ENCODE results near the gene WIPI1.
"Not testable (repeated sequence)": the region's sequence is repeated elsewhere in the genome, so short reads cannot be mapped to it uniquely, and the experiment has no call there.

The WIPI1 gene

DNA sequence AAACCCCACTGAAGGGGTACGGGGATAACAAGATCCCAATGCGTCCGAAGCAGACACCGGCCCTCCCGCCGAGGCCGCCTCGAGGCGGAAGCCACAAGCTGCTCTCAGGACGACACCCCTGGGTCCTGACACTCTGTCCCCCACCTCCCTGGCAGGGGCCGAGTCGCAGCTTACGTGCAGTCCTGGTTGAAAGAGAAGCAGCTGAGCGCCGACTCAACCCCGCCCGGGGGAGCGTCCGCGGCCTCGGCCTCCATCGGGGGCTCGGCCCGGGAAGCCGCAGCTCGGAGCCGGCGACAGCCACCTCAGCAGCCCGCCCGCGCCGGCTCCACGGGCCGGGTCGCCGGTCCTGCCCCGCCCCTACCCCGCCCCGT, at the start of gene WIPI1:
Gene WIPI1 (minus strand): TSS at position 329 of the 371 bp plus-strand sequence. CDS start 75 bp downstream, at position 254.
- H3K4me3 Mint-ChIP-seq: peak within 1 kb of the TSS; percentile 96
- intact Hi-C loops (cut with micrococcal nuclease): loop anchor here (2.0 kb wide), 1 partner anchor 18 kb away; no protein-coding TSS in a partner anchor
- peaks cover 44% of the 10 kb centered on the region for H3K4me1 Mint-ChIP-seq (ENCODE audit: low read depth)
- peak within 1 kb of the TSS; percentile 89 for H3K27ac Mint-ChIP-seq
- H3K27me3 Mint-ChIP-seq: peaks cover 4% of the 10 kb centered on the region
- peaks cover 12% of the 10 kb centered on the region for H3K36me3 Mint-ChIP-seq (ENCODE audit: low read depth)
- no peaks in the 10 kb centered on the region for H3K9me3 Mint-ChIP-seq

DNA sequence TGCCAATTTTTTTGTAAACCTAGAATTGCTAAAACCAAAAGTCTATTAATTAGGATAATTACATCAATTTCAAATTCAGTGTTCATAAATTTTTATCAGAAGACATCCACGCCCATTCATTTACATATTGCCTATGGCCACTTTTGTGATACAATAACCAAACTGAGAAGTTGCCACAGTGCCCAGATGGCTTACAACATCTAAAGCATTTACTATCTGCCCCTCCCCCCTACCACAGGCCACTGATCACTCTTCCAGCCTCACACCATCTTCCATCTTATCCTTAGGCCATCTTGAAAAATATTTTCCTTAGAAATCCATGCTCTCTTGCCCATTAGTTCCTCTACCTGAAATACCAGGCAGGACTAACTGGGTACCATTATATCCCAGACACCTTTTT, 48.7 kb upstream of the WIPI1 start:
- Mint-ChIP-seq H3K9me3 (no peaks in the 10 kb centered on the region), H3K27me3 (no peaks in the 10 kb centered on the region), H3K4me3 (no peak overlapping the region), H3K4me1 (ENCODE audit: low read depth) (peaks cover 65% of the 10 kb centered on the region), H3K36me3 (ENCODE audit: low read depth) (no peaks in the 10 kb centered on the region), H3K27ac (peak overlapping the region; percentile 9)
- intact Hi-C loops (cut with micrococcal nuclease): no loop called here

DNA sequence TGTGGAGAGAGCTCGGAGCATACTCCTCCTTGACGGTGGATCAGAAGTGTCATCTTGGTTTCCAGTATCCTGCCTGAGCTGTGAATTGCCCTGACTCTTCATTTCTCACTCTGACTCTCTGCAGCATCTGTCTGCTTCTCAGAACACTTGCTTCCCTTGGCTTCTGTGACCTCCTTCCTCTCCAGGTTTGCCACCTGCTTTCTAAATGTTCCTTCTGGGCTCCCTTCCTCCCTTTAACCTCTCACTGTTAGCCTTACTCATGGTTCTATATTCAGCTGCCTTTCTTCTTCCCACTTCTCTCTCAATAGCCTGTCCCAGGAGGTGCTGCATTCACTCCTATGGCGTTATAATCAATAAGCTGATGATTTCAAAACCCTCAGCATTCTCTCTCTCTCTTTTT, 43.8 kb upstream of the WIPI1 start:
- H3K36me3 Mint-ChIP-seq (ENCODE audit: low read depth): no peaks in the 10 kb centered on the region
- H3K4me3 Mint-ChIP-seq: no peak overlapping the region
- H3K27ac Mint-ChIP-seq: peak overlapping the region; percentile 35
- H3K9me3 Mint-ChIP-seq: no peaks in the 10 kb centered on the region
- peaks cover 57% of the 10 kb centered on the region for H3K4me1 Mint-ChIP-seq (ENCODE audit: low read depth)
- intact Hi-C loops (cut with micrococcal nuclease): no loop called here
- no peaks in the 10 kb centered on the region for H3K27me3 Mint-ChIP-seq

- H3K4me1 Mint-ChIP-seq (ENCODE audit: low read depth): peaks cover 62% of the 10 kb centered on the region
- no peaks in the 10 kb centered on the region for H3K9me3 Mint-ChIP-seq
- H3K27ac Mint-ChIP-seq: peak overlapping the region; percentile 94
- H3K4me3 Mint-ChIP-seq: no peak overlapping the region
- no peaks in the 10 kb centered on the region for H3K36me3 Mint-ChIP-seq (ENCODE audit: low read depth)
- intact Hi-C loops (cut with micrococcal nuclease): loop anchor here (2.0 kb wide), 1 partner anchor 13 kb away; the partner anchor contains the start of gene PRKAR1A
- no peaks in the 10 kb centered on the region for H3K27me3 Mint-ChIP-seq
These were observed 42.3 kb upstream of the WIPI1 start for GRCh38 chr17:68499587-68499986.

- Mint-ChIP-seq H3K9me3 (no peaks in the 10 kb centered on the region), H3K36me3 (ENCODE audit: low read depth) (no peaks in the 10 kb centered on the region), H3K27me3 (no peaks in the 10 kb centered on the region), H3K4me1 (ENCODE audit: low read depth) (peaks cover 67% of the 10 kb centered on the region), H3K27ac (peak overlapping the region; percentile 94), H3K4me3 (peak overlapping the region; percentile 69)
- intact Hi-C loops (cut with micrococcal nuclease): loop anchor here (2.0 kb wide), 1 partner anchor 14 kb away; the partner anchor contains the start of gene PRKAR1A
These were observed 41.4 kb upstream of the WIPI1 start for GRCh38 chr17:68498479-68499326.

- no peaks in the 10 kb centered on the region for H3K36me3 Mint-ChIP-seq (ENCODE audit: low read depth)
- no peaks in the 10 kb centered on the region for H3K27me3 Mint-ChIP-seq
- H3K4me1 Mint-ChIP-seq (ENCODE audit: low read depth): peaks cover 75% of the 10 kb centered on the region
- H3K4me3 Mint-ChIP-seq: peak overlapping the region; percentile 69
- H3K9me3 Mint-ChIP-seq: no peaks in the 10 kb centered on the region
- intact Hi-C loops (cut with micrococcal nuclease): loop anchor here (2.0 kb wide), 1 partner anchor 15 kb away; the partner anchor contains the start of gene PRKAR1A
- H3K27ac Mint-ChIP-seq: peak overlapping the region; percentile 94
These were observed 40.6 kb upstream of the WIPI1 start for GRCh38 chr17:68497885-68498319.

DNA sequence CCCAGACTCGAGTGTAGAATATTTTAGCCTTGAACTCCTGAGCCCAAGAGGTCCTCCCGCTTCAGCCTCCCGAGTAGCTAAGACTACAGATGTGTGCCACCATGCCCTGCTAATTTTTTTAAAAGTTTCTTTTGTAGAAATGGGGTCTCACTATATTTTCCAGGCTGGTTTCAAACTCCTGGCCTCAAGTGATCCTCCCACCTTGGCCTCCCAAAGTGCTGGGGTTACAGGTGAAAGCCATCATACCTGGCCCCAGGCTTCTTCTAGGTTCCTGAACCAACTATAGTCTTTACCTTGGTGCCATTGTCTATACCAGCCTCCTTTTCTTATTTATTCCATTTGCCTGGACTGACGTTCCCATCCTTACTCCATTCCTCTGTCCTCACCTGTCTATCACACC, 37.8 kb upstream of the WIPI1 start:
- Mint-ChIP-seq H3K27ac (peak overlapping the region; percentile 85), H3K27me3 (no peaks in the 10 kb centered on the region), H3K36me3 (ENCODE audit: low read depth) (no peaks in the 10 kb centered on the region), H3K9me3 (no peaks in the 10 kb centered on the region), H3K4me1 (ENCODE audit: low read depth) (peaks cover 80% of the 10 kb centered on the region), H3K4me3 (no peak overlapping the region)
- intact Hi-C loops (cut with micrococcal nuclease): no loop called here

DNA sequence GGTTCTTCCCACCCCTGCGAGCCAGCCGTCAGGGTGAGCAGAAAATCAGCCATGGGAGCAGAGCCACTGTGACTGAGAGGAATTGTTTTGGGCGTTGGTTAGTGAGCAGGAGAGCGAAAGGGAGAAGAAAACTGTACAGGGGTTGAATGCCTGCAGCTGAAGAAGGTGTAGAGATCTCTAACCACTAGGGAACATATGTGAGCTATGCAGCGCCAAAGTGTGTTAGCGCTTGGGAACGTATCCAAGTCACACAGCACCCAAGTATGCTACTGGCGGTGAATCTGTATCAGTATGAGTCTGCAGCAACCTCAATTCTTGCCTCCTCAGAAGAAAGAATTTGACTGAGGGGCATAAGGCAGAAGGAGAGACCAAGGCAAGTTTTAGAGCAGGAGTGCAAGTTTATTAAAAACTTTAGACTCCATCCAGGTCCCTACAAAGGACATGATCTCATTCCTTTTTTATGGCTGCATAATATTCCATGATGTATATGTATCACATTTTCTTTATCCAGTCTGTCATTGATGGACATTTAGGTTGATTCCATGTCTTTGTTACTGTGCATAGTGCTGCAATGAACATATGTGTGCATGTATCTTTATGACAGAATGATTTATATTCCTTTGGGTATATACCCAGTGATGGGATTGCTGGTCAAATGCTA, 35.2 kb upstream of the WIPI1 start:
- H3K9me3 Mint-ChIP-seq; H3K36me3 Mint-ChIP-seq (ENCODE audit: low read depth); H3K27me3 Mint-ChIP-seq; intact Hi-C loops (cut with micrococcal nuclease): not testable (repeated sequence)
- peak overlapping the region; percentile 95 for H3K27ac Mint-ChIP-seq
- H3K4me1 Mint-ChIP-seq (ENCODE audit: low read depth): peaks cover 73% of the 10 kb centered on the region
- peak overlapping the region; percentile 51 for H3K4me3 Mint-ChIP-seq

DNA sequence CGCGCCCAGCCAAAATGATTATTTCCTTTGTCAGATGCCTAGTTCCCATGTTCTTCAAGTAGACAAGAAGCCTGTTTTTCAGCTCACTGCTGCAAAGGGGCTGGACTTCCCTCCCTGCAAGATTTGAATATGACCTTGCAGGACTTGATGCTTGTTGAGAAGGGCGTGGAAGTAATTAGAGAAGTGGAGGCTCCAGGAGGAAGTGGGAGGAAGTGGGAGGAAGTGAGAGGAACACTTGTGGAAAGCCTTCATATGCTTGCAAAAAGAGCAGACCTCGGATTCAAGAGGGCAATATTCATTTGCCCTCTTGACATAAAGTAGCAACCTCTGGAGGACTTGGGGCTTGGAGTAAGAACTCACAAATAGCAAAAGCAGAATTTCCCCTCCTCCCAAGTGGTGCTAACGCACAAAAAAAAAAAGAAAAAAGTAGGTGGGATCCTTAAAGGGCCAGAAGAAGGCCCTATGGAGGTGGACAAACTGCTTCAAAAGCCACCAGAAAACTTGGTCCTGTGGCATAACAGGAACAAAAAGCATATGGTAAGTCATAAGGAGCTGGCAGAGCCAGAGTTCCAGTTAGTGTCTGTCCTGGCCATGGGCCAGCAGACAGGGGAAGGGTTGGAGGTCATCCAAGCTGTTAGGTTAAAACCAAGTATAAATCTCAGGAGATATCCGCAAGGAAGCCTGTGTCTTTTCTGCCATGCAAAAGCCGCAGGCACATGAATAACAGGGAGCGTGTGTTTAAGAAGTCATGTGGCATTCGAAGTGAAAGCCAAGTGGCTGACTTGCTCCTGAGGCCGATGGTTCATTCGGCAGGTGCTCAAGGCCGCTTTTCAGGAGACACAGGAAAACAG, 34.3 kb upstream of the WIPI1 start:
- no peaks in the 10 kb centered on the region for H3K9me3 Mint-ChIP-seq
- peak overlapping the region; percentile 51 for H3K4me3 Mint-ChIP-seq
- H3K27ac Mint-ChIP-seq: peak overlapping the region; percentile 95
- H3K4me1 Mint-ChIP-seq (ENCODE audit: low read depth): peaks cover 78% of the 10 kb centered on the region
- intact Hi-C loops (cut with micrococcal nuclease): loop anchor here (2.0 kb wide), 1 partner anchor 21 kb away; the partner anchor contains the start of gene PRKAR1A
- H3K27me3 Mint-ChIP-seq: no peaks in the 10 kb centered on the region
- H3K36me3 Mint-ChIP-seq (ENCODE audit: low read depth): no peaks in the 10 kb centered on the region

GRCh38 chr17:68489919-68490318, 32.6 kb upstream of the WIPI1 start:
- Mint-ChIP-seq H3K9me3 (no peaks in the 10 kb centered on the region), H3K27ac (peak overlapping the region; percentile 95), H3K4me3 (no peak overlapping the region), H3K4me1 (ENCODE audit: low read depth) (peaks cover 81% of the 10 kb centered on the region), H3K27me3 (no peaks in the 10 kb centered on the region), H3K36me3 (ENCODE audit: low read depth) (no peaks in the 10 kb centered on the region)
- intact Hi-C loops (cut with micrococcal nuclease): loop anchor here (2.0 kb wide), 1 partner anchor 23 kb away; the partner anchor contains the start of gene PRKAR1A

DNA sequence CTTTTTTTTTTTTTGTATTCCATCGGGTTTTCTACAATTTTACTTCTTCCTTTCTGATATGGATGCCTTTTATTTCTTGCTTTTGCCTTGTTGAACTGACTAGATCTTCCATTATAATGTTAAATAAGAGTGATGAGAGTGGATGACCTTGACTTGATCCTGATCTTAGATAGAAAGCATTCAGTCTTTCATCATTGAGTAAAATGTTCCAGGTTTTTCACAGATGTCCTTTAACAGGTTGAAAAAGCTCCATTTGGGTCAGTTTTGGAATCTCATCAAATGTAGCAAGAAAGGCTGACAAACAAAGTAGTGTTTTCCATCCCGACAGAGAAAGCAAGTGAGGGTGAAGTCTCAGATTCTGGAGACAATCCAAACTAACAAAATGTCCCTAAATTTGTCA, 27.2 kb upstream of the WIPI1 start:
- no peak overlapping the region for H3K4me3 Mint-ChIP-seq
- peaks cover 7% of the 10 kb centered on the region for H3K9me3 Mint-ChIP-seq
- peaks cover 45% of the 10 kb centered on the region for H3K4me1 Mint-ChIP-seq (ENCODE audit: low read depth)
- H3K27ac Mint-ChIP-seq: no peak overlapping the region
- no peaks in the 10 kb centered on the region for H3K36me3 Mint-ChIP-seq (ENCODE audit: low read depth)
- no peaks in the 10 kb centered on the region for H3K27me3 Mint-ChIP-seq
- intact Hi-C loops (cut with micrococcal nuclease): no loop called here

- Mint-ChIP-seq H3K27ac (no peak overlapping the region), H3K9me3 (peaks cover 14% of the 10 kb centered on the region), H3K27me3 (no peaks in the 10 kb centered on the region), H3K36me3 (ENCODE audit: low read depth) (no peaks in the 10 kb centered on the region), H3K4me1 (ENCODE audit: low read depth) (peaks cover 36% of the 10 kb centered on the region), H3K4me3 (no peak overlapping the region)
- intact Hi-C loops (cut with micrococcal nuclease): no loop called here
These were observed 25.3 kb upstream of the WIPI1 start for GRCh38 chr17:68482576-68483041.

- no peaks in the 10 kb centered on the region for H3K36me3 Mint-ChIP-seq (ENCODE audit: low read depth)
- H3K4me1 Mint-ChIP-seq (ENCODE audit: low read depth): peaks cover 22% of the 10 kb centered on the region
- intact Hi-C loops (cut with micrococcal nuclease): no loop called here
- peaks cover 14% of the 10 kb centered on the region for H3K9me3 Mint-ChIP-seq
- H3K27ac Mint-ChIP-seq: no peak overlapping the region
- no peak overlapping the region for H3K4me3 Mint-ChIP-seq
- H3K27me3 Mint-ChIP-seq: peaks cover 1% of the 10 kb centered on the region
These were observed 23.6 kb upstream of the WIPI1 start for GRCh38 chr17:68480885-68481284.
